ENCODE data around the gene SPTBN4. TPM values are rescaled to one million over a fixed set of nuclear protein-coding genes. Genes with fewer than 3 reads are reported as not detected.

SPTBN4 gene
- total and polyA plus RNA-seq, 10 of the 15 experiments (the other 5 are each of a cell fraction or from before 2014, with no cell fraction given) = 0.04 to 1.1 (median 0.34) TPM; not detected in 1

- intact Hi-C loops (cut with micrococcal nuclease; ENCODE audit: unreplicated experiment) = no loop called here
Measured at GRCh38 chr19:40441719-40442253, 25.0 kb upstream of the SPTBN4 start.

More at GRCh38 chr19:40441719-40442253, 25.0 kb upstream of the SPTBN4 start:
- Histone ChIP-seq H3K36me3 (ENCODE audit: control insufficient read depth in 2 of 2, insufficient read depth in 2 of 2, low read length in 1 of 2) (peaks cover 8 to 15% of the 10 kb centered on the region in 2 experiments; a peak in 3 of 4 replicates), H3K79me2 (ENCODE audit: control insufficient read depth, insufficient read depth, low read length) (peaks cover 28% of the 10 kb centered on the region), H3K4me2 (ENCODE audit: control insufficient read depth, insufficient read depth) (peak overlapping the region; percentile 48), H3K9me3 (replicated peaks; ENCODE audit: control insufficient read depth, insufficient read depth, low read length) (no peaks in the 10 kb centered on the region), H2AFZ (ENCODE audit: control insufficient read depth, low read depth, low read length) (no peak overlapping the region), H4K20me1 (ENCODE audit: control insufficient read depth, insufficient read depth) (no peaks in the 10 kb centered on the region), H3K9ac (ENCODE audit: control insufficient read depth, insufficient read depth, low read length) (peak overlapping the region; percentile 62), H3K4me3 (peak overlapping the region; percentile 91), H3K4me1 (ENCODE audit: control insufficient read depth, insufficient read depth, low read length) (peaks cover 5% of the 10 kb centered on the region), H3K27ac (ENCODE audit: control insufficient read depth, insufficient read depth) (peak overlapping the region; percentile 65; the same call in 1 of the 2 replicates), H3K27me3 (replicated peaks in 1 of 2; ENCODE audit: control insufficient read depth in 2 of 2, insufficient read depth in 2 of 2, low read length in 1 of 2) (no peaks in the 10 kb centered on the region)
- FAIRE-seq (no peak), ATAC-seq (no peak), DNase-seq (ENCODE audit: low read depth, low spot score) (no peak)
- in situ Hi-C loops (cut with MboI) = no loop called here
- 88% methylated on average over 11 of the region's 11 CpGs for WGBS (ENCODE audit: insufficient coverage, insufficient replicate concordance, low lambda C conversion rate, missing lambda C conversion rate)
- SMC1A ChIA-PET (ENCODE audit: uncharacterized antibody, unreplicated experiment) = interaction anchor here (1.8 to 4.2 kb wide), 3 partner anchors 15 to 26 kb away, joined by 11 to 35 read pairs (median 22); partner anchors contain the start of gene SERTAD1
- POLR2A ChIA-PET = interaction anchor here (2.4 to 4.7 kb wide), 3 partner anchors 15 to 38 kb away, joined by 8 to 49 read pairs (median 13); partner anchors contain the start of gene SERTAD1
- TF ChIP-seq NFYA (IDR thresholded peaks at IDR 0.05; ENCODE audit: borderline replicate concordance, low read depth, low read length) (no peak), CBX3 (IDR thresholded peaks at IDR 0.05; ENCODE audit: borderline replicate concordance, low read depth) (no peak), SPI1 (IDR thresholded peaks at IDR 0.05; ENCODE audit: borderline replicate concordance, insufficient read depth, low read depth, low read length) (no peak), ATF3 (IDR thresholded peaks at IDR 0.05; ENCODE audit: borderline replicate concordance, extremely low read depth, low read depth, low read length) (no peak), BCL3 (IDR thresholded peaks at IDR 0.05; ENCODE audit: borderline replicate concordance, insufficient read depth, low read depth, low read length, poor library complexity, severe bottlenecking) (no peak), ZBED1 (IDR thresholded peaks at IDR 0.05; ENCODE audit: borderline replicate concordance) (no peak), CEBPZ (IDR thresholded peaks at IDR 0.05; ENCODE audit: low read depth, low read length) (no peak), E4F1 (IDR thresholded peaks at IDR 0.05; ENCODE audit: borderline replicate concordance, partially characterized antibody) (no peak), RELA (IDR thresholded peaks at IDR 0.05; ENCODE audit: borderline replicate concordance, partially characterized antibody) (no peak), PBX3 (IDR thresholded peaks at IDR 0.05; ENCODE audit: insufficient replicate concordance, low read depth, low read length) (no peak), POLR2AphosphoS5 (IDR thresholded peaks at IDR 0.05; ENCODE audit: low read length) (no peak), CREM (IDR thresholded peaks at IDR 0.05; ENCODE audit: low read depth) (no peak), PAX5 (IDR thresholded peaks at IDR 0.05; ENCODE audit: borderline replicate concordance, low read depth, low read length) (no peak), CHD4 (IDR thresholded peaks at IDR 0.05) (no peak)
- RAD21 ChIA-PET (ENCODE audit: unreplicated experiment) = interaction anchor here (1.0 to 2.6 kb wide), 4 partner anchors 11 to 38 kb away, joined by 3 to 25 read pairs (median 8); partner anchors contain the start of gene SERTAD1
- BruUV-seq (replicated peaks) = no TSS peak
- CTCF ChIA-PET = interaction anchor here (0.9 to 4.6 kb wide), 3 partner anchors 16 to 137 kb away, joined by 3 to 40 read pairs (median 13); partner anchors contain the start of gene SERTAD1
